ENCODE measurements around the gene CUEDC2.

GRCh38 chr10:102401735-102402511 is 30.5 kb downstream of the CUEDC2 start:
- TF ChIP-seq CTCF (conservative IDR thresholded peaks at IDR 0.05 in 1 of 2, IDR thresholded peaks at IDR 0.05 in 1 of 2; ENCODE audit: extremely low read depth in 1 of 2, insufficient read depth in 1 of 2, low read depth in 1 of 2, low read length in 2 of 2) (no peak), EZH2 (IDR thresholded peaks at IDR 0.05; ENCODE audit: borderline replicate concordance, low read length) (no peak)

Data from mammary epithelial cell (primary cell).